ENCODE measurements around the gene SPATA18.

GRCh38 chr4:52126966-52127365, 75.9 kb downstream of the SPATA18 start:
- no peak for TF ChIP-seq POLR2A (IDR thresholded peaks at IDR 0.05)
- no peak for TF ChIP-seq CTCF (IDR thresholded peaks at IDR 0.05)
